IMR-90 (cell line): ENCODE data around the gene TNFRSF21. TPM values are rescaled to one million over a fixed set of nuclear protein-coding genes. Genes with fewer than 3 reads are reported as not detected.
A peak's percentile ranks its signal among the peaks of the same experiment; 100 is the strongest.

ENCODE experiments used
- ATAC-seq: fragments of 200-7000 bp; cut with Tn5 transposase; 2 replicates; pipeline ENCODE4 v1.9.1; 2020; ENCODE audit warnings: low read depth, mild to moderate bottlenecking, moderate library complexity
- BruUV-seq: library from RNA; stranded (reverse); fragments of 400-500 nt; replicated peaks from 2 replicates; lab custom pipeline; 2021; lab: Mats Ljungman, UMichigan
- CTCF ChIA-PET: fragments of 300-600 bp; formaldehyde crosslinking; extraction: SDS; loops from one replicate; lab custom pipeline; 2021; ENCODE audit warnings: antibody characterized with exemption; lab: Yijun Ruan, JAX
- POLR2A ChIA-PET: fragments of 300-600 bp; sonication (Branson Sonifier 250); formaldehyde crosslinking; loops from one replicate; lab custom pipeline; 2022; ENCODE audit warnings: antibody characterized with exemption; ENCODE audit not compliant: unreplicated experiment; lab: Charles Lee
- DNase-seq: peaks from one replicate; pipeline ENCODE4 v3.0.0; 2013
- H2AFZ ChIP-seq: replicated peaks from 2 replicates; pipeline ENCODE3; 2013; ENCODE audit warnings: low read length, mild to moderate bottlenecking; ENCODE audit not compliant: poor library complexity
- H2AK5ac ChIP-seq: 2 replicates; pipeline ENCODE4 v1.6.1; 2013; ENCODE audit warnings: low read depth, low read length, inconsistent platforms
- H2AK9ac ChIP-seq: replicated peaks from 2 replicates; pipeline ENCODE3; 2013; ENCODE audit warnings: mild to moderate bottlenecking, low read depth, low read length, moderate library complexity; ENCODE audit not compliant: poor library complexity
- H2BK120ac ChIP-seq: 2 replicates; pipeline ENCODE4 v1.6.1; 2013; ENCODE audit warnings: low read depth, low read length, inconsistent platforms
- H2BK15ac ChIP-seq: 3 replicates; pipeline ENCODE4 v1.6.1; 2013; ENCODE audit warnings: low read depth, low read length, inconsistent platforms
- H2BK20ac ChIP-seq: 2 replicates; pipeline ENCODE4 v1.6.1; 2013; ENCODE audit warnings: low read depth, mild to moderate bottlenecking, inconsistent platforms, low read length, moderate library complexity
- H2BK5ac ChIP-seq: 2 replicates; pipeline ENCODE4 v1.6.1; 2013; ENCODE audit warnings: mild to moderate bottlenecking, low read depth, low read length, inconsistent platforms; ENCODE audit not compliant: poor library complexity, severe bottlenecking
- H3K14ac ChIP-seq: replicated peaks from 2 replicates; pipeline ENCODE4 v1.6.1; 2013; ENCODE audit warnings: low read depth, low read length, inconsistent platforms
- H3K18ac ChIP-seq: 2 replicates; pipeline ENCODE4 v1.6.1; 2013; ENCODE audit warnings: low read depth, low read length, control low read depth
- H3K23ac ChIP-seq: 2 replicates; pipeline ENCODE4 v1.6.1; 2013; ENCODE audit warnings: low read depth, low read length, inconsistent platforms
- H3K27ac ChIP-seq: 2 replicates; pipeline ENCODE4 v1.5.1; 2013; ENCODE audit warnings: mild to moderate bottlenecking, control low read depth, low read length; ENCODE audit not compliant: insufficient read depth
- H3K27me3 ChIP-seq: 2 replicates; pipeline ENCODE4 v1.6.1; 2013; ENCODE audit warnings: low read length; ENCODE audit not compliant: control insufficient read depth, insufficient read depth
- H3K36me3 ChIP-seq: 2 replicates; pipeline ENCODE4 v1.6.1; 2013; ENCODE audit warnings: low read length, mixed read lengths; ENCODE audit not compliant: control insufficient read depth, insufficient read depth
- H3K4ac ChIP-seq: 2 replicates; pipeline ENCODE4 v1.6.1; 2013; ENCODE audit warnings: low read depth, low read length, inconsistent platforms
- H3K4me1 ChIP-seq: 2 replicates; pipeline ENCODE4 v1.6.1; 2013; ENCODE audit warnings: low read length, mixed read lengths; ENCODE audit not compliant: control insufficient read depth, insufficient read depth
- H3K4me2 ChIP-seq: 2 replicates; pipeline ENCODE4 v1.6.1; 2013; ENCODE audit warnings: low read depth, mild to moderate bottlenecking, control low read depth, low read length, moderate library complexity
- H3K4me3 ChIP-seq: 2 replicates; pipeline ENCODE4 v1.5.1; 2013; ENCODE audit warnings: low read depth, mild to moderate bottlenecking, control low read depth, low read length, moderate library complexity; ENCODE audit not compliant: insufficient read depth
- H3K56ac ChIP-seq: 2 replicates; pipeline ENCODE4 v1.6.1; 2013; ENCODE audit warnings: low read length, inconsistent platforms; ENCODE audit not compliant: insufficient read depth; ENCODE audit errors: extremely low read depth
- H3K79me1 ChIP-seq, 2 experiments: 2 replicates each; pipeline ENCODE4 v1.6.1; 2013; ENCODE audit warnings: low read length in 2 of 2, inconsistent platforms in 1 of 2, low read depth in 1 of 2
- H3K9ac ChIP-seq: 2 replicates; pipeline ENCODE4 v1.6.1; 2013; ENCODE audit warnings: low read depth, low read length, control low read depth
- H3K9me1 ChIP-seq: 2 replicates; pipeline ENCODE4 v1.6.1; 2013; ENCODE audit warnings: low read length, inconsistent platforms; ENCODE audit not compliant: insufficient read depth
- H3K9me3 ChIP-seq: 2 replicates; pipeline ENCODE4 v1.6.1; 2013; ENCODE audit warnings: low read length; ENCODE audit not compliant: control insufficient read depth, insufficient read depth
- H4K20me1 ChIP-seq: 2 replicates; pipeline ENCODE4 v1.6.1; 2013; ENCODE audit warnings: low read length, inconsistent platforms; ENCODE audit not compliant: insufficient read depth
- H4K5ac ChIP-seq: 2 replicates; pipeline ENCODE4 v1.6.1; 2013; ENCODE audit warnings: mild to moderate bottlenecking, low read depth, low read length, control low read depth
- H4K8ac ChIP-seq, 2 experiments: 2 replicates each; pipeline ENCODE4 v1.6.1; 2013; ENCODE audit warnings: low read depth in 2 of 2, low read length in 2 of 2, control low read depth in 1 of 2, inconsistent platforms in 1 of 2
- H4K91ac ChIP-seq: 2 replicates; pipeline ENCODE4 v1.6.1; 2013; ENCODE audit warnings: low read depth, low read length, inconsistent platforms; ENCODE audit not compliant: insufficient read depth
- BHLHE40 ChIP-seq: fragments of 150-350 bp; IDR thresholded peaks from 2 replicates; pipeline ENCODE4 v1.6.1; 2016; ENCODE audit warnings: mild to moderate bottlenecking, low read depth, low read length
- CEBPB ChIP-seq: IDR thresholded peaks from 2 replicates; pipeline ENCODE4 v1.6.1; 2012; ENCODE audit warnings: low read depth, low read length, improper control_type of control experiment
- CTCF ChIP-seq: conservative IDR thresholded peaks from 2 replicates; pipeline ENCODE4 v1.5.1; 2012; ENCODE audit warnings: mild to moderate bottlenecking, low read depth, low read length, improper control_type of control experiment
- ELK1 ChIP-seq: fragments of 150-350 bp; IDR thresholded peaks from 2 replicates; pipeline ENCODE4 v1.6.1; 2016; ENCODE audit warnings: low read depth, mild to moderate bottlenecking, low read length, moderate library complexity, borderline replicate concordance
- FOS ChIP-seq: fragments of 150-350 bp; IDR thresholded peaks from 2 replicates; pipeline ENCODE4 v1.6.1; 2016; ENCODE audit warnings: low read depth, low read length
- POLR2A ChIP-seq: IDR thresholded peaks from 2 replicates; pipeline ENCODE4 v1.6.1; 2012; ENCODE audit warnings: mild to moderate bottlenecking, low read depth, low read length
- RAD21 ChIP-seq: IDR thresholded peaks from 2 replicates; pipeline ENCODE4 v1.6.1; 2012; ENCODE audit warnings: low read length, improper control_type of control experiment
- RCOR1 ChIP-seq: IDR thresholded peaks from 2 replicates; pipeline ENCODE4 v1.6.1; 2012; ENCODE audit warnings: mild to moderate bottlenecking, low read length, improper control_type of control experiment; ENCODE audit not compliant: insufficient replicate concordance
- RFX5 ChIP-seq: IDR thresholded peaks from 2 replicates; pipeline ENCODE4 v1.8.0; 2012; ENCODE audit warnings: low read depth, mild to moderate bottlenecking, low read length, moderate library complexity
- SMC3 ChIP-seq: fragments of 150-350 bp; IDR thresholded peaks from 2 replicates; pipeline ENCODE4 v1.6.1; 2016; ENCODE audit warnings: low read depth, mild to moderate bottlenecking, antibody characterized with exemption, low read length, moderate library complexity
- USF2 ChIP-seq: fragments of 150-350 bp; IDR thresholded peaks from 2 replicates; pipeline ENCODE4 v1.6.1; 2017; ENCODE audit warnings: mild to moderate bottlenecking, antibody characterized with exemption, low read length, low read depth
- WGBS, 2 experiments: methylation state at CpG; one replicate each; pipeline versions ENCODE4 v1.1.5 to v1.1.7; 2013; ENCODE audit warnings: missing lambda C conversion rate in 2 of 2; ENCODE audit not compliant: insufficient read length in 1 of 2; ENCODE audit errors: extremely low coverage in 2 of 2; 5-methylcytosine and 5-hydroxymethylcytosine counted together
- dilution Hi-C: fragments of 300-500 bp; cut with HindIII; formaldehyde crosslinking; loops from one replicate; pipeline ENCODE4 v1.14.3; 2018; ENCODE audit warnings: low sequenced_read_pairs; ENCODE audit not compliant: unreplicated experiment
- in situ Hi-C: fragments of 300-500 bp; cut with MboI; formaldehyde crosslinking; loops from 3 replicates; pipeline ENCODE4 v1.14.3; 2019; ENCODE audit warnings: low sequenced_read_pairs, inconsistent platforms, mixed read lengths
- intact Hi-C: fragments of 100-400 bp; cut with micrococcal nuclease; formaldehyde crosslinking; loops from 2 replicates; pipeline ENCODE4 v1.10.0; 2022
- polyA plus RNA-seq, 3 experiments: library from polyadenylated mRNA; depleted of rRNA; stranded (reverse); fragments of >200 nt; gene quantifications; 2 replicates each; pipeline ENCODE4 v1.2.3, GENCODE V29; 2012; ENCODE audit warnings: low replicate concordance in 1 of 3
- total RNA-seq: library from RNA; depleted of rRNA; stranded (reverse); fragments of >200 nt; gene quantifications from 2 replicates; pipeline ENCODE4 v1.2.3, GENCODE V29; 2012

Gene TNFRSF21
- total and polyA plus RNA-seq, 2 of the 4 experiments (the other 2 are of a cell fraction), result 2.9 to 6.9 TPM

- intact Hi-C loops (no loop called here), dilution Hi-C loops (no loop called here), in situ Hi-C loops (no loop called here)
- no peaks in the 10 kb centered on the region for H3K9me3 ChIP-seq
- no peaks in the 10 kb centered on the region for H3K27me3 ChIP-seq
- POLR2A ChIA-PET, result no interaction called here
- CTCF ChIA-PET, result no interaction called here
- no peaks in the 10 kb centered on the region for H4K20me1 ChIP-seq
- no peak overlapping the region for H2AK5ac ChIP-seq
- H3K56ac ChIP-seq, result no peak overlapping the region
- H4K91ac ChIP-seq, result no peak overlapping the region
- peak overlapping the region; percentile 60 for H3K18ac ChIP-seq
- H3K23ac ChIP-seq, result no peak overlapping the region
- no peak overlapping the region; the same call in 2 of the 3 replicates for H2BK15ac ChIP-seq
- no peak overlapping the region for H3K4ac ChIP-seq
- DNase-seq, result no peak
- H2AFZ ChIP-seq, result no peak overlapping the region
- no peak overlapping the region for H3K27ac ChIP-seq
- ATAC-seq, result no peak
- no peak overlapping the region for H3K4me2 ChIP-seq
- peaks cover 2 to 8% of the 10 kb centered on the region in 2 experiments; a peak in 1 of 4 replicates for H3K79me1 ChIP-seq
- no TSS peak for BruUV-seq
- no peak overlapping the region for H3K9ac ChIP-seq
- H3K14ac ChIP-seq, result no peak overlapping the region; the same call in 1 of the 2 replicates
- H3K4me3 ChIP-seq, result no peak overlapping the region
- H2BK120ac ChIP-seq, result no peak overlapping the region
- H2BK20ac ChIP-seq, result no peak overlapping the region
- WGBS, 2 experiments, result no CpG with 5 or more reads among the region's 2 CpGs
- peaks cover 16% of the 10 kb centered on the region for H3K4me1 ChIP-seq
- H4K8ac ChIP-seq, result no peak overlapping the region
- H3K36me3 ChIP-seq, result peaks cover 2% of the 10 kb centered on the region; the same call in 1 of the 2 replicates
- TF ChIP-seq FOS (no peak), BHLHE40 (no peak), SMC3 (no peak), POLR2A (no peak), RCOR1 (no peak), ELK1 (no peak), CEBPB (no peak), RFX5 (no peak), USF2 (no peak), RAD21 (no peak), CTCF (no peak)
- peaks cover 3% of the 10 kb centered on the region; the same call in 1 of the 2 replicates for H3K9me1 ChIP-seq
- no peak overlapping the region for H2BK5ac ChIP-seq
- no peak overlapping the region; the same call in 1 of the 2 replicates for H4K5ac ChIP-seq
- no peak overlapping the region for H2AK9ac ChIP-seq
Measured at GRCh38 chr6:47275640-47276039, 34.1 kb downstream of the TNFRSF21 start.
